Measurements from ENCODE around the gene LNP1. TPM values are rescaled to one million over a fixed set of nuclear protein-coding genes. Genes with fewer than 3 reads are reported as not detected.

The LNP1 gene
- total RNA-seq, 4 donors from 2014 or later = 0.27 to 2.2 (median 0.40) TPM; not detected in 1

- Histone ChIP-seq H3K27me3 (no peaks in the 10 kb centered on the region), H3K27ac (no peak overlapping the region), H3K9me3 (no peaks in the 10 kb centered on the region), H3K36me3 (no peaks in the 10 kb centered on the region), H3K4me3 (no peak overlapping the region), H3K4me1 (peaks cover 0 to 5% (median 0%) of the 10 kb centered on the region in 4 donors)
- 56 to 80% methylated on average over 1 of the region's 1 CpG for WGBS, 2 donors (ENCODE audit: low coverage in 1 of 2)
- in situ Hi-C loops (cut with MboI; ENCODE audit: low pct_ligation_motif_present in 1 of 4, low pct_unique_long_range_greater_than_20kb in 1 of 4, low sequenced_read_pairs in 3 of 4) (no loop called here), intact Hi-C loops (cut with DNase I; ENCODE audit: low total_unique reads) (loop anchor here (5.0 kb wide), 1 partner anchor 610 kb away; no protein-coding TSS in a partner anchor)
- TF ChIP-seq POLR2A (IDR thresholded peaks at IDR 0.05) = no peak
- TF ChIP-seq POLR2AphosphoS5 (IDR thresholded peaks at IDR 0.05) = no peak
- TF ChIP-seq EP300 (IDR thresholded peaks at IDR 0.05; ENCODE audit: low read depth) = no peak
- TF ChIP-seq CTCF (IDR thresholded peaks at IDR 0.05) = no peak
- no peak for DNase-seq
Observed at GRCh38 chr3:100416863-100417262, 15.5 kb downstream of the LNP1 start.

GRCh38 chr3:100419406-100419805 lies 18.1 kb downstream of the LNP1 start:
- no peak for DNase-seq
- H3K4me1 ChIP-seq = peaks cover 0 to 5% (median 0%) of the 10 kb centered on the region in 4 donors
- no peak overlapping the region for H3K27ac ChIP-seq
- no peak overlapping the region for H3K4me3 ChIP-seq
- TF ChIP-seq EP300 (IDR thresholded peaks at IDR 0.05; ENCODE audit: low read depth) (no peak), CTCF (IDR thresholded peaks at IDR 0.05) (no peak), POLR2A (IDR thresholded peaks at IDR 0.05) (no peak), POLR2AphosphoS5 (IDR thresholded peaks at IDR 0.05) (no peak)
- intact Hi-C loops (cut with DNase I; ENCODE audit: low total_unique reads) = loop anchor here (5.0 kb wide), 1 partner anchor 612 kb away; no protein-coding TSS in a partner anchor
- H3K9me3 ChIP-seq = no peaks in the 10 kb centered on the region
- in situ Hi-C loops (cut with MboI; ENCODE audit: low pct_ligation_motif_present in 1 of 4, low pct_unique_long_range_greater_than_20kb in 1 of 4, low sequenced_read_pairs in 3 of 4) = no loop called here
- 77 to 91% methylated on average over 1 of the region's 1 CpG for WGBS, 2 donors (ENCODE audit: low coverage in 1 of 2)
- H3K36me3 ChIP-seq = no peaks in the 10 kb centered on the region
- no peaks in the 10 kb centered on the region for H3K27me3 ChIP-seq

GRCh38 chr3:100420885-100421284 lies 19.5 kb downstream of the LNP1 start:
- H3K27me3 ChIP-seq = no peaks in the 10 kb centered on the region
- in situ Hi-C loops (cut with MboI; ENCODE audit: low pct_ligation_motif_present in 1 of 4, low pct_unique_long_range_greater_than_20kb in 1 of 4, low sequenced_read_pairs in 3 of 4) (no loop called here), intact Hi-C loops (cut with DNase I; ENCODE audit: low total_unique reads) (no loop called here)
- no peaks in the 10 kb centered on the region for H3K36me3 ChIP-seq
- no peak overlapping the region for H3K27ac ChIP-seq
- no peak for DNase-seq
- WGBS, 2 donors (ENCODE audit: low coverage in 1 of 2) = 76 to 91% methylated on average over 2 of the region's 2 CpGs
- no peaks in the 10 kb centered on the region for H3K9me3 ChIP-seq
- peaks cover 0 to 4% (median 0%) of the 10 kb centered on the region in 4 donors for H3K4me1 ChIP-seq
- H3K4me3 ChIP-seq = no peak overlapping the region
- no peak for TF ChIP-seq POLR2A (IDR thresholded peaks at IDR 0.05)
- TF ChIP-seq POLR2AphosphoS5 (IDR thresholded peaks at IDR 0.05) = no peak
- no peak for TF ChIP-seq CTCF (IDR thresholded peaks at IDR 0.05)
- TF ChIP-seq EP300 (IDR thresholded peaks at IDR 0.05; ENCODE audit: low read depth) = no peak

GRCh38 chr3:100423611-100424010 lies 22.3 kb downstream of the LNP1 start:
- in situ Hi-C loops (cut with MboI; ENCODE audit: low pct_ligation_motif_present in 1 of 4, low pct_unique_long_range_greater_than_20kb in 1 of 4, low sequenced_read_pairs in 3 of 4) = no loop called here
- Histone ChIP-seq H3K9me3 (no peaks in the 10 kb centered on the region), H3K36me3 (no peaks in the 10 kb centered on the region), H3K4me1 (peaks cover 0 to 5% (median 1%) of the 10 kb centered on the region in 4 donors), H3K27me3 (no peaks in the 10 kb centered on the region), H3K27ac (no peak overlapping the region), H3K4me3 (no peak overlapping the region)
- 93 to 100% methylated on average over 1 to 5 of the region's 5 CpGs for WGBS, 2 donors (ENCODE audit: low coverage in 1 of 2)
- intact Hi-C loops (cut with DNase I; ENCODE audit: low total_unique reads) = no loop called here
- no peak for TF ChIP-seq POLR2A (IDR thresholded peaks at IDR 0.05)
- no peak for TF ChIP-seq POLR2AphosphoS5 (IDR thresholded peaks at IDR 0.05)
- TF ChIP-seq CTCF (IDR thresholded peaks at IDR 0.05) = no peak
- no peak for TF ChIP-seq EP300 (IDR thresholded peaks at IDR 0.05; ENCODE audit: low read depth)
- DNase-seq = no peak
